Esophagus squamous epithelium (tissue), 5 donors: Measurements from ENCODE around the gene KLHL18. TPM values are rescaled to one million over a fixed set of nuclear protein-coding genes. Genes with fewer than 3 reads are reported as not detected.

Experiments
- DNase-seq: peaks from one replicate; lab custom pipeline; 2025; lab: John Stamatoyannopoulos, UW
- H3K27ac ChIP-seq, 4 donors: fragments of 200-600 bp; sonication (generic); one replicate each; pipeline ENCODE4 v1.5.1; 2016 to 2019; ENCODE audit warnings: mild to moderate bottlenecking in 1 of 4
- H3K27me3 ChIP-seq, 4 donors: fragments of 200-600 bp; sonication (generic); 1 replicate in 3 of 4; 2 replicates in 1 of 4; pipeline versions ENCODE4 v1.5.1 to v1.6.0; 2017 to 2021; ENCODE audit warnings: antibody characterized with exemption in 1 of 4
- H3K36me3 ChIP-seq, 3 donors: fragments of 200-600 bp; sonication (generic); one replicate each; pipeline ENCODE4 v1.5.1; 2016 to 2019
- H3K4me1 ChIP-seq, 3 donors: fragments of 200-600 bp; sonication (generic); one replicate each; pipeline ENCODE4 v1.5.1; 2017 to 2019
- H3K4me3 ChIP-seq, 4 donors: fragments of 200-600 bp; sonication (generic); 1 replicate in 3 of 4; 2 replicates in 1 of 4; pipeline ENCODE4 v1.5.1; 2016 to 2019; ENCODE audit warnings: mild to moderate bottlenecking in 2 of 4, moderate library complexity in 1 of 4
- H3K9me3 ChIP-seq, 3 donors: fragments of 200-600 bp; sonication (generic); one replicate each; pipeline ENCODE4 v1.5.1; 2016 to 2019
- POLR2A ChIP-seq, 4 donors: fragments of 450-650 bp; IDR thresholded peaks; one replicate each; pipeline ENCODE4 v1.6.1; 2017; ENCODE audit warnings: antibody characterized with exemption in 4 of 4, mild to moderate bottlenecking in 4 of 4, moderate library complexity in 3 of 4
- WGBS, 2 donors: methylation state at CpG; one replicate each; pipeline ENCODE4 v1.1.5; 2018; 5-methylcytosine and 5-hydroxymethylcytosine counted together
- intact Hi-C: fragments of 100-400 bp; cut with DNase I; formaldehyde crosslinking; loops from one replicate; pipeline ENCODE4 v1.15.0; 2022
- total RNA-seq, 4 donors: library from RNA; depleted of rRNA; stranded (reverse); fragments of >200 nt; gene quantifications; one replicate each; pipeline ENCODE4 v1.1.0, GENCODE V29; 2016
- TF ChIP-seq, protein P1 (sequence below), 6 experiments: fragments of 450-650 bp in 4 of 6; fragments of 200-600 bp in 2 of 6; sonication (generic) in 2 of 6; IDR thresholded peaks; one replicate each; pipeline ENCODE4 v1.5.1; 2016 to 2019; ENCODE audit warnings: antibody characterized with exemption in 6 of 6, mild to moderate bottlenecking in 4 of 6, moderate library complexity in 4 of 6
- donor health status: DM: yes; HTN: yes; CAD: no.

The KLHL18 gene
- total RNA-seq, 4 donors from 2014 or later = 12.4 to 19.5 (median 17.0) TPM

DNA sequence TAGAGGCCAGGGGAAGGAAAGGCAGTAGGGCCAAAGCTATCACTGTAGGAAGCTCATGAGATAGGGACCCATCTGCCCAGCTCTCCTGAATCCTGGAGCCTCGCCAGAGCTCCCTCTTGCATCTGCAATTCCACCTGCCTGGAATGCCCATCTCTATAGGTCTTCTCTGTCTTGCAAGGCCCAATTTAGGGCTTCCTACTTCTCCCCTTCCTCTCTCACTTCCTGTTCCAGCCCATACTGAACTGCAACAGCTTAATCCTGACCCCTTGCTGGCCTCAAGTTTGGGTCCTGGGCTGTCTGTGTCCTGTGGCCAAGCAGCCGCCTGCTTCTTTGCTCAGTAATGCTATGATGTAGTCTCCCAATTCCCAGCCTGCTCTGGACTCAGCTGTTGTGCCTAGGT, 94.4 kb downstream of the KLHL18 start:
- H3K4me3 ChIP-seq = no peak overlapping the region
- H3K36me3 ChIP-seq = no peaks in the 10 kb centered on the region
- no peaks in the 10 kb centered on the region for H3K27me3 ChIP-seq
- H3K9me3 ChIP-seq = no peaks in the 10 kb centered on the region
- peaks cover 13 to 24% (median 13%) of the 10 kb centered on the region in 3 donors for H3K4me1 ChIP-seq
- WGBS, 2 donors = 81 to 83% methylated on average over 2 of the region's 2 CpGs
- DNase-seq = no peak
- TF ChIP-seq, protein P1, sequence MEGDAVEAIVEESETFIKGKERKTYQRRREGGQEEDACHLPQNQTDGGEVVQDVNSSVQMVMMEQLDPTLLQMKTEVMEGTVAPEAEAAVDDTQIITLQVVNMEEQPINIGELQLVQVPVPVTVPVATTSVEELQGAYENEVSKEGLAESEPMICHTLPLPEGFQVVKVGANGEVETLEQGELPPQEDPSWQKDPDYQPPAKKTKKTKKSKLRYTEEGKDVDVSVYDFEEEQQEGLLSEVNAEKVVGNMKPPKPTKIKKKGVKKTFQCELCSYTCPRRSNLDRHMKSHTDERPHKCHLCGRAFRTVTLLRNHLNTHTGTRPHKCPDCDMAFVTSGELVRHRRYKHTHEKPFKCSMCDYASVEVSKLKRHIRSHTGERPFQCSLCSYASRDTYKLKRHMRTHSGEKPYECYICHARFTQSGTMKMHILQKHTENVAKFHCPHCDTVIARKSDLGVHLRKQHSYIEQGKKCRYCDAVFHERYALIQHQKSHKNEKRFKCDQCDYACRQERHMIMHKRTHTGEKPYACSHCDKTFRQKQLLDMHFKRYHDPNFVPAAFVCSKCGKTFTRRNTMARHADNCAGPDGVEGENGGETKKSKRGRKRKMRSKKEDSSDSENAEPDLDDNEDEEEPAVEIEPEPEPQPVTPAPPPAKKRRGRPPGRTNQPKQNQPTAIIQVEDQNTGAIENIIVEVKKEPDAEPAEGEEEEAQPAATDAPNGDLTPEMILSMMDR (IDR thresholded peaks at IDR 0.05) = no peak
- TF ChIP-seq POLR2A (IDR thresholded peaks at IDR 0.05) = no peak
- H3K27ac ChIP-seq = no peak overlapping the region
- intact Hi-C loops = no loop called here

DNA sequence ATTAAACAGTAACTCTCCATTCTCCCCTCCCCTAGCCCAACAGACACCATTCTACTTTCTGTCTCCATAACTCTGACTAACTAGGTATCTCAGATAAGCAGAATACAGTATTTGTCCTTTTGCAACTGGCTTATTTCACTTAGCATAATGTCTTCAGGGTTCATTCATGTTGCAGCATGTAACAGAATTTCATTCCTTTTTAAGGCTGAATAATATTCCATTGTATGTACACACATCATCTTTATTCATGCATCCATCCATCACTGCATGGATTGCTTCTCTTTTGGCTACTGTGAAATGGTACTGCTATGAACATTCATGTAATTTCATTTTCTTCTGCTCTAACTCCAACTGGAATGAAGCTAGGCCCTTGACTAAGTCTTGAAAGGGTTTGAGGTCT, 96.1 kb downstream of the KLHL18 start:
- TF ChIP-seq, protein P1 (IDR thresholded peaks at IDR 0.05) = no peak
- TF ChIP-seq POLR2A (IDR thresholded peaks at IDR 0.05) = no peak
- Histone ChIP-seq H3K9me3 (no peaks in the 10 kb centered on the region), H3K36me3 (peaks cover 0 to 8% (median 0%) of the 10 kb centered on the region in 3 donors), H3K4me1 (peaks cover 13 to 41% (median 19%) of the 10 kb centered on the region in 3 donors), H3K4me3 (no peak overlapping the region), H3K27ac (no peak overlapping the region), H3K27me3 (no peaks in the 10 kb centered on the region)
- no peak for DNase-seq
- intact Hi-C loops = no loop called here

- no peak for TF ChIP-seq POLR2A (IDR thresholded peaks at IDR 0.05)
- TF ChIP-seq, protein P1 (IDR thresholded peaks at IDR 0.05) = no peak
- peaks cover 13 to 45% (median 19%) of the 10 kb centered on the region in 3 donors for H3K4me1 ChIP-seq
These were observed 96.7 kb downstream of the KLHL18 start for GRCh38 chr3:47379411-47379899.

DNA sequence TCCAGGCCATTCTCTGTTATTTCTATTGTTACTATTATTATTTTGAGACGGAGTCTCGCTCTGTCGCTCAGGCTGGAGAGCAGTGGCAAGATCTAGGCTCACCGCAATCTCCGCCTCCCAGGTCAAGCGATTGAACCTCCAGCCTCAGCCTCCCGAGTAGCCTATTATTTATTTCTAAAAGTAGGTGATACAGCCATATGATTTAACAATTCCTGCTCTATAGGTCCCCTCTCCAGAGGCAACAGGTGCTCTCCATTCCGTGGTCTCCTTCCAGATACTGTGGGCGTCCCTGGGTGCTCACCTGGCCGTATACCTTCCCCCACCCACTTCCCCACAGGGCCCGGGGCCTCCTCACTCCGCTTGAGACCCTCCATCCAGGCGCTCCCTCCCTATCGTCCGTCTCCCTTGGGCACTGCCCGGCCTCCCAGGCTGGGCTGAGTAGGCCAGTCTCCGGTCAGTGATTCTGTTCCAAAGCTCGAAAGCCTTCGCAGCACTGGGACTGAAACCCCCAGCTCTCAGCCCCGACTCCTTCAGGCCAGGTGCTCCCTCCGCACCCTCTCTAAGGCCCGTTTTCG, 97.4 kb downstream of the KLHL18 start:
- intact Hi-C loops = no loop called here
- Histone ChIP-seq H3K27me3 (no peaks in the 10 kb centered on the region), H3K4me3 (peak overlapping the region; percentile 64 to 100 (median 85)), H3K9me3 (no peaks in the 10 kb centered on the region), H3K27ac (peak overlapping the region; percentile 94 to 99 (median 98)), H3K4me1 (peaks cover 13 to 52% (median 21%) of the 10 kb centered on the region in 3 donors), H3K36me3 (peaks cover 0 to 9% (median 0%) of the 10 kb centered on the region in 3 donors)
- WGBS, 2 donors = 10 to 15% methylated on average over 19 to 23 of the region's 23 CpGs
- no peak for DNase-seq
- TF ChIP-seq POLR2A (IDR thresholded peaks at IDR 0.05) = peak in 1 of 4 donors; percentile 85
- TF ChIP-seq, protein P1 (IDR thresholded peaks at IDR 0.05) = peak in 2 of 6 experiments; percentile 16 to 22

More at GRCh38 chr3:47379411-47379899, 96.7 kb downstream of the KLHL18 start:
- no peaks in the 10 kb centered on the region for H3K9me3 ChIP-seq
- 67 to 84% methylated on average over 11 to 19 of the region's 19 CpGs for WGBS, 2 donors
- peaks cover 0 to 9% (median 0%) of the 10 kb centered on the region in 3 donors for H3K36me3 ChIP-seq
- peak overlapping the region in 3 of 4 donors; percentile 82 to 100 (median 88) for H3K4me3 ChIP-seq
- peak overlapping the region; percentile 94 to 99 (median 98) for H3K27ac ChIP-seq
- intact Hi-C loops = no loop called here
- no peak for DNase-seq
- H3K27me3 ChIP-seq = no peaks in the 10 kb centered on the region

GRCh38 chr3:47380601-47381316, 98.0 kb downstream of the KLHL18 start, which contains the start of gene PTPN23:
Gene PTPN23 (plus strand): TSS chr3:47381021. CDS start chr3:47381097, 76 bp downstream.
- intact Hi-C loops = no loop called here
- Histone ChIP-seq H3K27me3 (no peaks in the 10 kb centered on the region), H3K4me1 (peaks cover 15 to 58% (median 25%) of the 10 kb centered on the region in 3 donors), H3K27ac (peak within 1 kb of the TSS; percentile 94 to 99 (median 98)), H3K4me3 (peak within 1 kb of the TSS; percentile 64 to 100 (median 85)), H3K36me3 (peaks cover 0 to 15% (median 0%) of the 10 kb centered on the region in 3 donors), H3K9me3 (no peaks in the 10 kb centered on the region)
- DNase-seq = peak; percentile 86
- TF ChIP-seq, protein P1 (IDR thresholded peaks at IDR 0.05) = peak in 2 of 6 experiments; percentile 6 to 26
- TF ChIP-seq POLR2A (IDR thresholded peaks at IDR 0.05) = peak in 3 of 4 donors; percentile 43 to 96 (median 79)
- WGBS, 2 donors = 0% methylated on average over 1 to 39 of the region's 61 CpGs
